OCI-LY3 (cell line): ENCODE measurements around the gene GALNTL6.

Source experiments
- H2AFZ ChIP-seq: fragments of 200-600, 300-600 bp; shearing (Covaris generic); 2 replicates; pipeline ENCODE4 v1.6.0; 2014; ENCODE audit warnings: antibody characterized with exemption, low read depth, low read length
- H3K27ac ChIP-seq: fragments of 200-600, 300-600 bp; sonication (generic); 2 replicates; pipeline ENCODE4 v1.5.1; 2014; ENCODE audit warnings: mild to moderate bottlenecking, low read length, moderate library complexity, mixed read lengths
- H3K27me3 ChIP-seq: fragments of 200-600, 300-600 bp; sonication (generic); 2 replicates; pipeline ENCODE4 v1.6.1; 2014; ENCODE audit warnings: low read depth, low read length, mixed read lengths
- H3K36me3 ChIP-seq: fragments of 200-600, 300-600 bp; sonication (generic); replicated peaks from 2 replicates; pipeline ENCODE3; 2014; ENCODE audit warnings: low read depth, low read length, mixed read lengths
- H3K4me1 ChIP-seq: fragments of 300-600, 200-600 bp; sonication (generic); 2 replicates; pipeline ENCODE4 v1.6.1; 2014; ENCODE audit warnings: low read length, mixed read lengths
- H3K4me2 ChIP-seq: fragments of 200-600, 300-600 bp; sonication (generic); 2 replicates; pipeline ENCODE4 v1.6.1; 2014; ENCODE audit warnings: low read length, mixed read lengths
- H3K4me3 ChIP-seq: fragments of 300-600, 200-600 bp; sonication (generic); 2 replicates; pipeline ENCODE4 v1.5.1; 2014; ENCODE audit warnings: antibody characterized with exemption, mild to moderate bottlenecking, low read length, moderate library complexity
- H3K79me2 ChIP-seq: fragments of 300-600, 200-600 bp; shearing (Covaris generic); 2 replicates; pipeline ENCODE4 v1.6.1; 2014; ENCODE audit warnings: mild to moderate bottlenecking, low read length, mixed read lengths
- H3K9ac ChIP-seq: fragments of 300-600, 200-600 bp; shearing (Covaris generic); 2 replicates; pipeline ENCODE4 v1.6.0; 2014; ENCODE audit warnings: mild to moderate bottlenecking, low read length, moderate library complexity
- H3K9me3 ChIP-seq: fragments of 200-600, 300-600 bp; shearing (Covaris generic); 2 replicates; pipeline ENCODE4 v1.6.1; 2014; ENCODE audit warnings: low read length, mixed read lengths; ENCODE audit not compliant: insufficient read depth
- H4K20me1 ChIP-seq: fragments of 200-600, 300-600 bp; sonication (generic); 2 replicates; pipeline ENCODE4 v1.6.1; 2016; ENCODE audit warnings: low read length, mixed read lengths; ENCODE audit not compliant: insufficient read depth
- EZH2phosphoT487 ChIP-seq: fragments of 200-600 bp; shearing (Covaris generic); IDR thresholded peaks from 2 replicates; pipeline ENCODE4 v1.6.1; 2018; ENCODE audit warnings: antibody characterized with exemption, mixed run types, low read depth
- TF ChIP-seq, protein P1 (sequence below): fragments of 200-600, 300-600 bp; sonication (generic); IDR thresholded peaks from 2 replicates; pipeline ENCODE4 v1.5.1; 2014; ENCODE audit warnings: antibody characterized with exemption, low read length, low read depth

GALNTL6 gene

DNA sequence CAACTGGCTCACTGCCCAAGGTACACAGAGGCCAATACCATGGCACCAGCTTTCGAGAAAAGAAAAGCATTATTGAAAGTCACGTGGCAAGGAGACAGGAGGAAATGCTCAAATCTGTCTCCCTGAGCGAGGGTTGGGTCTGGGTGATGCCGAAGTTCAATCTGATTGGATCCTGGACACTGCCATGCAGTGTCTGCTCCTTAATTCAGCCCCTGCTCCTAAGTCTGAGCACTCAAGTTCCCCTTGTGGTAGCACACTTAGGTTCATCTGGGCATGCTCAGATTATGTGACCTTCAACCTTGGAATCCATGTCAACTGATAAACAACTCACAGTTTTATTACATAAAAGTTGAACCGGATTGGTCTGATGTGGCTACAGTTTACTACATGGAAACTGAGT lies 842.9 kb downstream of the GALNTL6 start:
- Histone ChIP-seq H3K4me3 (no peak overlapping the region), H4K20me1 (no peaks in the 10 kb centered on the region), H3K9me3 (no peaks in the 10 kb centered on the region), H3K27me3 (no peaks in the 10 kb centered on the region), H3K36me3 (no peaks in the 10 kb centered on the region), H3K4me1 (0 out of 2 replicates have a peak, but pooled peaks cover 3% of the 10 kb centered on the region), H2AFZ (no peak overlapping the region), H3K27ac (no peak overlapping the region), H3K9ac (no peak overlapping the region), H3K4me2 (no peak overlapping the region), H3K79me2 (no peaks in the 10 kb centered on the region)
- no peak for TF ChIP-seq EZH2phosphoT487
- TF ChIP-seq, protein P1, sequence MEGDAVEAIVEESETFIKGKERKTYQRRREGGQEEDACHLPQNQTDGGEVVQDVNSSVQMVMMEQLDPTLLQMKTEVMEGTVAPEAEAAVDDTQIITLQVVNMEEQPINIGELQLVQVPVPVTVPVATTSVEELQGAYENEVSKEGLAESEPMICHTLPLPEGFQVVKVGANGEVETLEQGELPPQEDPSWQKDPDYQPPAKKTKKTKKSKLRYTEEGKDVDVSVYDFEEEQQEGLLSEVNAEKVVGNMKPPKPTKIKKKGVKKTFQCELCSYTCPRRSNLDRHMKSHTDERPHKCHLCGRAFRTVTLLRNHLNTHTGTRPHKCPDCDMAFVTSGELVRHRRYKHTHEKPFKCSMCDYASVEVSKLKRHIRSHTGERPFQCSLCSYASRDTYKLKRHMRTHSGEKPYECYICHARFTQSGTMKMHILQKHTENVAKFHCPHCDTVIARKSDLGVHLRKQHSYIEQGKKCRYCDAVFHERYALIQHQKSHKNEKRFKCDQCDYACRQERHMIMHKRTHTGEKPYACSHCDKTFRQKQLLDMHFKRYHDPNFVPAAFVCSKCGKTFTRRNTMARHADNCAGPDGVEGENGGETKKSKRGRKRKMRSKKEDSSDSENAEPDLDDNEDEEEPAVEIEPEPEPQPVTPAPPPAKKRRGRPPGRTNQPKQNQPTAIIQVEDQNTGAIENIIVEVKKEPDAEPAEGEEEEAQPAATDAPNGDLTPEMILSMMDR: no peak

DNA sequence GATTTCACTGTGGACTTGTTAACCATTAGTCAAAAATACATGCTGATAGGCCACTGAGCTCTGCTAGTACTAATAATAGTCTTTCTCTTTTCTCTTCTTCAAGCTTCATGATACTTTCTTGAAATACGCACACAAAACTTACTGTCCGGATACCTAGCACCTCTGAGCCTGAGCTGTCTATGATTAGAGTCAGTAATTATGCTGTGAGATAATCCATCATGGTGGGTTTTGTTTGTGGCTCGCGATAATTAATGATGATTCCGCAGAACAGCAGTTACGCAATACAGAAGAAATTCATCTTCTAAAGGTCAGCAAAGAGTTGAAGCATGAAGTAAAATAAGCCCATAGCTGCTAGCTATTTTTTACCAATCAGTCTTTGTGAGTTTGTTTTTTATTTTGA lies 843.9 kb downstream of the GALNTL6 start:
- no peaks in the 10 kb centered on the region for H3K79me2 ChIP-seq
- H3K9ac ChIP-seq: no peak overlapping the region
- H2AFZ ChIP-seq: no peak overlapping the region
- H3K36me3 ChIP-seq: no peaks in the 10 kb centered on the region
- H3K4me1 ChIP-seq: 0 out of 2 replicates have a peak, but pooled peaks cover 3% of the 10 kb centered on the region
- no peak overlapping the region for H3K4me3 ChIP-seq
- TF ChIP-seq, protein P1: no peak
- no peak for TF ChIP-seq EZH2phosphoT487
- H4K20me1 ChIP-seq: no peaks in the 10 kb centered on the region
- H3K4me2 ChIP-seq: no peak overlapping the region
- no peaks in the 10 kb centered on the region for H3K27me3 ChIP-seq
- H3K27ac ChIP-seq: no peak overlapping the region
- H3K9me3 ChIP-seq: no peaks in the 10 kb centered on the region

DNA sequence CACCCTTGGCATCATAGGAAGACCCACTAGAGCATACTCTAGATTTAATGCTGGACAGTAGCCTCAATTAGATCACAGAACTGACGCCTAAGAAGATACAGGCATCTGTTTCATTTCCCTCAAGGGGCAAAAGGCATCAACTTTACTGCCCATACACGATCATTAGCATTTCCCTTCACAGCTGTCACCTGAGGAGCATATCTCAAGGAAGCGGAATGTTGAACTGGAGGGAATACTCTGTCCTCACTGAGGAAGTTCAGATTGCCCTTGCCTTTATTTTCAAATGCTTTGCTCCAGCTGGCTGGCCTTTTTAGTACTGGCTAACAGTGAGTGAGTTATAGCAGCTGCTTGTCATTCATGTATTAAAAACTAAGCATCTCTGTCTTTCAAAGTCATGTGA lies 847.0 kb downstream of the GALNTL6 start:
- no peaks in the 10 kb centered on the region for H3K79me2 ChIP-seq
- H3K9me3 ChIP-seq: no peaks in the 10 kb centered on the region
- no peaks in the 10 kb centered on the region for H3K36me3 ChIP-seq
- H3K4me1 ChIP-seq: no peaks in the 10 kb centered on the region; the same call in 1 of the 2 replicates
- no peak overlapping the region for H3K9ac ChIP-seq
- no peak overlapping the region for H2AFZ ChIP-seq
- no peak overlapping the region for H3K4me3 ChIP-seq
- no peaks in the 10 kb centered on the region for H3K27me3 ChIP-seq
- no peaks in the 10 kb centered on the region for H4K20me1 ChIP-seq
- no peak overlapping the region for H3K4me2 ChIP-seq
- no peak for TF ChIP-seq EZH2phosphoT487
- TF ChIP-seq, protein P1: no peak
- no peak overlapping the region for H3K27ac ChIP-seq

DNA sequence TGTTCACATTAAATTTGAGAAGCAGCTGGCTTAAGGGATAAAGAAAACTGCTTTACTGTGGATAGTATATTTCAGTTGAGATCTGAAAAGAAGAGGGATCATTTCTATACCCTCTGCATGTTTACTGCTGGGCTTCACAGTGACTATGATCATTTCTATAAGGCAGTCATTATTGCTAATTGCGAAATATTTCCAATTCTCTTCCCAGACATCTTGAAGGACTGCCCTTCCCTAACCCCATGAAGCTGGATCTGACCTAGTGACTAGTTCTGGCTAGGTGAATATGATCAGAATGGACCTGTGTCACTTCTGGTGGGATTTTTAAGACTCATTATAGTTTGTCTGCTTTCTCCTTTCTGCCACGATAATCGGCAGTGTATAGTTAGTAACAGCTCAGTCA lies 848.9 kb downstream of the GALNTL6 start:
- TF ChIP-seq, protein P1: no peak
- no peak for TF ChIP-seq EZH2phosphoT487
- Histone ChIP-seq H3K79me2 (no peaks in the 10 kb centered on the region), H4K20me1 (no peaks in the 10 kb centered on the region), H3K36me3 (no peaks in the 10 kb centered on the region), H3K27ac (no peak overlapping the region), H3K4me2 (no peak overlapping the region), H3K9me3 (no peaks in the 10 kb centered on the region), H3K4me3 (no peak overlapping the region), H3K9ac (no peak overlapping the region), H2AFZ (no peak overlapping the region), H3K27me3 (no peaks in the 10 kb centered on the region), H3K4me1 (no peaks in the 10 kb centered on the region; the same call in 1 of the 2 replicates)
